ENCODE data around the gene CLDN20.
"Not testable (repeated sequence)": the region's sequence is repeated elsewhere in the genome, so short reads cannot be mapped to it uniquely, and the experiment has no call there.

DNA sequence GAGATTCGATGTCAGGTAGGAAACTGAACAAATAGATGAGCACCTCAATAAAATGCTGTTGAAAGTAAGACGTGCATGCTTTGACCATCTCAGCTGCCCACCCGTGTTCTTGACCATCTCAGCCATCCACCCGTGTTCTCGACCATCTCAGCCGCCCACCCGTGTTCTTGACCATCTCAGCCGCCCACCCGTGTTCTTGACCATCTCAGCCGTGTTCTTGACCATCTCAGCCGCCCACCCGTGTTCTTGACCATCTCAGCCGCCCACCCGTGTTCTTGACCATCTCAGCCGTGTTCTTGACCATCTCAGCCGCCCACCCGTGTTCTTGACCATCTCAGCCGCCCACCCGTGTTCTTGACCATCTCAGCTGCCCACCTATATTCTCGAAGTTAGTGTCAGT is 45.1 kb upstream of the CLDN20 start:
- TF ChIP-seq, protein P1, sequence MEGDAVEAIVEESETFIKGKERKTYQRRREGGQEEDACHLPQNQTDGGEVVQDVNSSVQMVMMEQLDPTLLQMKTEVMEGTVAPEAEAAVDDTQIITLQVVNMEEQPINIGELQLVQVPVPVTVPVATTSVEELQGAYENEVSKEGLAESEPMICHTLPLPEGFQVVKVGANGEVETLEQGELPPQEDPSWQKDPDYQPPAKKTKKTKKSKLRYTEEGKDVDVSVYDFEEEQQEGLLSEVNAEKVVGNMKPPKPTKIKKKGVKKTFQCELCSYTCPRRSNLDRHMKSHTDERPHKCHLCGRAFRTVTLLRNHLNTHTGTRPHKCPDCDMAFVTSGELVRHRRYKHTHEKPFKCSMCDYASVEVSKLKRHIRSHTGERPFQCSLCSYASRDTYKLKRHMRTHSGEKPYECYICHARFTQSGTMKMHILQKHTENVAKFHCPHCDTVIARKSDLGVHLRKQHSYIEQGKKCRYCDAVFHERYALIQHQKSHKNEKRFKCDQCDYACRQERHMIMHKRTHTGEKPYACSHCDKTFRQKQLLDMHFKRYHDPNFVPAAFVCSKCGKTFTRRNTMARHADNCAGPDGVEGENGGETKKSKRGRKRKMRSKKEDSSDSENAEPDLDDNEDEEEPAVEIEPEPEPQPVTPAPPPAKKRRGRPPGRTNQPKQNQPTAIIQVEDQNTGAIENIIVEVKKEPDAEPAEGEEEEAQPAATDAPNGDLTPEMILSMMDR (IDR thresholded peaks at IDR 0.05; ENCODE audit: low read depth, low read length): not testable (repeated sequence)
- TF ChIP-seq EZH2phosphoT487 (IDR thresholded peaks at IDR 0.05; ENCODE audit: low read depth): not testable (repeated sequence)

Data from OCI-LY3 (cell line).